Activated CD4-positive, alpha-beta T cell treated with anti-CD3 and anti-CD28 coated beads, Interleukin-2, amount 50 U/mL, for 48 hours (primary cell): ENCODE results near the gene HAT1.
"Not testable (repeated sequence)": the region's sequence is repeated elsewhere in the genome, so short reads cannot be mapped to it uniquely, and the experiment has no call there.

ENCODE experiments used
- DNase-seq, 2 experiments: peaks; one replicate each; pipeline ENCODE4 v3.0.0-alpha.2; 2020

HAT1 gene

DNA sequence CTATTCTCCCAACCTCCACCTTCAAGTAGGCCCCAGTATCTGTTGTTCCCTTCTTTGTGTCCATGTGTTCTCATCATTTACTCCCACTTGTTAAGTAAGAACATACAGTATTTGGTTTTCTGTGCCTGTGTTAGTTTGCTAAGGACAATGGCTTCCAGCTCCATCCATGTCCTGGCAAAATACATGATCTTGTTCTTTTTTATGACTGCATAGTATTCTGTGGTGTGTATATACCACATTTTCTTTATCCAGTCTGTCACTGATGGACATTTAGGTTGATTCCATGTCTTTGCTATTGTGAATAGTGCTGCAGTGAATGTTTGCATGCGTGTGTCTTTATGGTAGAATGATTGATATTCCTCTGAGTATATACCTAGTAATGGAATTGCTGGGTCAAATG lies 61.7 kb downstream of the HAT1 start:
- DNase-seq = not testable (repeated sequence)

DNA sequence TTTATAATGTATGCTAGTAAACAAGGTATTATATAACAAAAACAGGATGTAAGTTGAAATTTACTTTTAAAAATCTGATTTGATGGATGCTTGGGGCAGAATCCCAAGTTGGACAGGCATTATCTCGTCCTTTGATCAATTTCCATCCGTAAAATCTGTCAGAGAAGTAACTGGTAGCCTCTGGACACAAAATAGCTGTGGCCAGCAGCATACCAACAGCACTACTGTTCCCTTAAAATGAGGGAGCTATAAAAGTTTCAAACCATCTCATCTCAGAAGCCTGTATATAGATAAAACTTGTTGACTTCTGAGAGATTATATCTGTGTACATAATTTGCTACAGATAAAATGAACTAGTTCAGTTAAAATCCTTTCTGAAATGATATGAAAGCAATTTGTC lies 62.8 kb downstream of the HAT1 start:
- DNase-seq = no peak

DNA sequence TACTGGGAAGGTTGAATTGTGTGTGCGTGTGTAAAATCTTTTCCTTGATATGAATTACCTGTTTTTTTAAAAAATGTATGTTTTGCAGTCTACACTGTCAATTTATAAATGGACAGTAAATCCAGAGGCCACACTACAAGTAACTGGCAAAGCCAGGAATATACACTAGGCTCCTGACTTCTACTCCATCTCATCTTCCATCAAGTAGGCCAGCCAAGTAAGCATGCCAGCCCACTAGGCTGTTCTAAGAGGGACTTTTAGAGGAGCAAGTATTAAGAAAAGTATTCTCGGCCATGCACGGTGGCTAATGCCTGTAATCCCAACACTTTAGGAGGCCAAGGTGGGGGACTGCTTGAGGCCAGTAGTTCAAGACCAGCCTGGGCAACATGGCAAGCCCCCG lies 64.5 kb downstream of the HAT1 start:
- no peak for DNase-seq

- no peak for DNase-seq
Observed at GRCh38 chr2:171991027-171991426, 68.8 kb downstream of the HAT1 start.

- DNase-seq = no peak
Observed at GRCh38 chr2:171995586-171995985, 73.3 kb downstream of the HAT1 start.

GRCh38 chr2:171996021-171996420 lies 73.8 kb downstream of the HAT1 start:
- DNase-seq = no peak

- DNase-seq = not testable (repeated sequence)
Observed at GRCh38 chr2:171997031-171997430, 74.8 kb downstream of the HAT1 start.

DNA sequence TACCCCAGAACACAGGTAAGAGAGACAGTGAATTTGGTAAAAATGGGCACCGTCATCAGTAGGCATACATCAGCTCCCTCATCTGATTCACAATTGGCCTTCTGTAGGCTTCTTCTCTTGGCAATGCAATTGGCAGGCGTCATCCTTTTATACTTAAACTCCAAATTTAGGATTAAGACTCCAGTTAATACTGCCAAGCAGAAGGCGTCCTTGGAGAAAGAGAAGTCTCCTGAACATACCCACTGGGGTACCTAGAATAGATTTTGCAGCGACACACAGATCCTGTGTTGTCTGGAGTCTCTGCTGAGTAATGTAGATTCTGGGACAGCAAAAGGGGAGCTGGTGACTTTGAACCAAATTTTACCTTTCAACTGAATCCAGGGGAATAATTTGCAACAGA lies 76.9 kb downstream of the HAT1 start:
- DNase-seq = no peak

DNA sequence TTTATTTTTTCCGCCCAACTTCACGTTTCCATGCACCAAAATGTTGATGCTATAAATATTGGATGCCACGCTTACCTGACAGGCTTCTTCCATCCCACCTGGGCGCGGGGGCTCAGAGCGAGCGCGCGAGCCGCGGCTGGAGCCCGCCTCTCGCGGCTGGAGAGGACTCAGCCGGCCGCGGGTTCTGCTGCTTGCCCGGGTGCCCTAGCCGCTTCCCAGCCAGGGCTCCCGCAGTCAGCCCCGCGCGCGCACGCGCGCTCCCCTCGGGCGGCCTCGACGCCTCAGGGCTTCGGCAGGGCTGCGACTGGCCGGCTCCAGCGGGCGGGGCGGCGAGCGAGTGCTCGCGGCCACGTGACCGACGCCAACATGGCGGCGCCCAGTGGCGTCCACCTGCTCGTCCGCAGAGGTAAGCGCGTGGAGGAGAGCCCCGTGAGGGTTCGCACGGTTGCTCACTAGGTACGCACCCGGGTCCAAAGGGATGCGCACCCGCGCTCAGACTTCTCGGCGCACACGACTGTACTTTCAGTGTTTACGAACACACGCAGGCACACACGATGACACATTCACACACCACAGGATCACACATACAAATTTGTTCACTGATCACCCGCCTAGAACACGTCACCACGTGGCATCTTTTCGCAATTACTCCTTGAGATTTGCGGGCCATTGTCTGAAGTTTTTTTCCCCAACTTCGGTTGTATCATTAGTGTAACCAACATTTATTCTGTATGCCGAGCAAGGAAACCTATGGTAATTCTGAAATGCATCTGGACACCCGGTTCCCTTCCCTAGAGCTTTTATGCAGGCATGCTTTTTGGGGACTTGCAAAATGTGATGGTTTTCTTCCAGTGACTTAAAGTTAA lies 77.6 kb downstream of the HAT1 start, which contains the start of gene METAP1D:
TSS of gene METAP1D (plus strand) at position 350 of the 866 bp plus-strand sequence. CDS start at position 367, 17 bp downstream.
- DNase-seq = peak; percentile 88 to 90

DNA sequence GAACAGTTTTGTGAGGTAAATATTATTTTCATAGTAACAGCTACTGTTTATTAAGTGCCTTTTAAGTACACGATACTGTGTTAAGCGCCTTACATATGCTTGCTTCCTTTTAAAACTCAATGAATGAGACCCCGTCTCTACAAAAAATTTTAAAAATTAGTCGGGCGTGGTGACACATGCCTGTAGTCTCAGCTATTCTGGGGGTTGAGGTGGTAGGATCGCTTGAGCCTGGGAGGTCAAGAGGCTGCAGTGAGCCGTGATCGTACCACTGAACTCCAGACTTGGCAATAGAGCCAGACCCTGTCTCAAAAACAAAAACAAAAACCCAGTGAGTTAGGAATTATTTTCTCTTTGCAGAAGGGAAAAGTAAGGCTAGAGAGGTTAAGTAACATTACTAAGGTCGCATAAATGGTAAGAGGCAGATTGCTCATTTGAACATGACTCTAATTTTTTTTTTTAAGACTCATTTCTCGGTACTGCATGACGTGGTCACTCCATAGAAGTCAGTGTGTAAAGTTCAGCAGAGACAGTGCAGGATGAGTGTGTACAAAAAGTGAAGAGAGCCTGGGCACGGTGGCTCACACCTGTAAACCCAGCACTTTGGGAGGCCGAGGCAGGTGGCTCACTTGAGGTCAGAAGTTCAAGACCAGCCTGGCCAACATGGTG lies 78.6 kb downstream of the HAT1 start:
- no peak for DNase-seq

DNA sequence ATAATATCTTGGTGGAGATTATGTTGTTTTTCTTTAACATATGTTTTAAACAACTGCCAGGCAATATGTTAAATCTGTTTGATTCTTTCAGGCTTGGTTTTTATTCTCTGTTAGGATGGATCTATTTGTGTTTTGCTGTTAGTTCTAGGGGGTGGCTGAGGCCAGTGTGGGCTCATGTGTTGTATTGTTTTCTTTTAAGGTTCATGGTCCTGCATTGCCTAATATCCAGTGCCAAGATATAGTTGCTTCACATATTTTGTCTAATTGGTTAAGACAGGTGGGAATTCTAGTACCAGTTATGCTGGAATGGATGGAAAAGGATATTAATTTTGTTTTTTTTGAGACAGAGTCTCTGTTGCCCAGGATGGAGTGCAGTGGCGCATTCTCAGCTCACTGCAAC lies 85.1 kb downstream of the HAT1 start:
- no peak for DNase-seq

DNA sequence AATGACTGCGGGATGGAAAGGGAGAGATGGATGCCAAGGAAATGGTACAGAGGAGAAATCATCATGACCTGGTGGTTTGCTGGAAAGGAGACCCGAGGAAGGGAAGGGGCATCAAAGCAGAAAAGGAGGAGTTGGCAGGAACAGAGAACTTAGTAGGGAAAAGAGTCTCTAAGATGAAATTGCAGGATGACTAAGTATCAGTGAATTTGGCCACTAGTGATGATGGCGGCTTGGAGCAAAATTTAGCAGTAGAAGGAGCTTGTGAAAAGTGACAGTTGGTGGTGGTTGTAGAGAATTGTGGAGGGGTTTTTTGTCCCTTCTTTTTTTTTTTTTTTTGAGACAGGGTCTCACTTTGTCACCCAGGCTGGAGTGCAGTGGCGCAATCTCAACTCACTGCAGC lies 87.6 kb downstream of the HAT1 start:
- no peak for DNase-seq

GRCh38 chr2:172011812-172012575 lies 89.7 kb downstream of the HAT1 start:
- DNase-seq = no peak

DNA sequence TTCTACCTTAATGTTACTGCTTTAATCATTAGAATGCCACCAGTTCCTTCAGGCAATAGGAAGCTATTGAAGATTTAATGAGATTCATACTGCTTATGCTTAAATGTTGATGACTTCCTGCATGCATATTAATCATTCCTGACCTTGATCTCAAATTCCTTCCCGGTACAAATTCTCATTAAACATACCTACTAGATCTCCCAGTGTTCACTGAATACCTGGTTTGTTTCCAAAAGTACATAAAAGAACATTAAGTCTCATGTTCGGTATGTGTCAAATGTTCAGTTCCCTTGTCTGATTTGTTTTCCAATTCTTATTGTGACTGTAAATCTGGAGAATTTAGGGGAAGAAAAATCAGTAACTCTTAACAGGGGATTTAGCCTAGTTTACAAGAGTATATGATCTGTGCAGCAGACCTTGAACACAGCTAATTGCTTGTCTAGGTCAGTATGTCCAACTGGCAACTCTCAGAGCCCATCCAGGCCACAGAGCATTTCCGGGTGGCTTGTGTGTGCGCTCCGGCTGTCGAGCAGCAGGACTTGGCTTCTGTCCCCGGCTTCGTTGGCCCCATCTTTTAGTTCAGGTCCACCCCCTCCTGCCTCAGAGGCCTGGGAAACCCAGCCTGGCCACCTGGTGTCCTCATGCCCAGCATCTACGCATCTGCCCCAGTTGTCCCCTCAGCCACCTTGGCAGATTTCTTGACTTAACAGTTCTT lies 90.6 kb downstream of the HAT1 start:
- no peak for DNase-seq

DNA sequence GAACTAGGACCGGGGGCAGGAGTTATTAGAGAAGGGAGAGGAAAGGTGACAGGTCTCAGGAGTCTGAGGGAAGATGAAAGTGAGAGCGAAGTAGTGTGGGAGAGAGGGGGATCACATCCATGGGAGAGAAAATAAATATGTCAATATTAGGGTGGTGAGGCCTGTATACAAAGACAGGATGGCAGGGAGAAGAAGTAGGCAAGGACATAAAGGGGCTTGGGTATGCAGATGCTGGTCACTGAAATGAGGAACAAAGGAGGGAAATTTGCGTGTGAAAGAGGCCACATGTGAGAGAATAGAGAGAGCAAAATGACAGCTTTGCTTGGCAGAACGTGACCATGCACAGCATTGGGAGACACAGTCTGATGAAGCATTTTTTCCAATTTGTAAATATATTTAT lies 91.1 kb downstream of the HAT1 start:
- no peak for DNase-seq

DNA sequence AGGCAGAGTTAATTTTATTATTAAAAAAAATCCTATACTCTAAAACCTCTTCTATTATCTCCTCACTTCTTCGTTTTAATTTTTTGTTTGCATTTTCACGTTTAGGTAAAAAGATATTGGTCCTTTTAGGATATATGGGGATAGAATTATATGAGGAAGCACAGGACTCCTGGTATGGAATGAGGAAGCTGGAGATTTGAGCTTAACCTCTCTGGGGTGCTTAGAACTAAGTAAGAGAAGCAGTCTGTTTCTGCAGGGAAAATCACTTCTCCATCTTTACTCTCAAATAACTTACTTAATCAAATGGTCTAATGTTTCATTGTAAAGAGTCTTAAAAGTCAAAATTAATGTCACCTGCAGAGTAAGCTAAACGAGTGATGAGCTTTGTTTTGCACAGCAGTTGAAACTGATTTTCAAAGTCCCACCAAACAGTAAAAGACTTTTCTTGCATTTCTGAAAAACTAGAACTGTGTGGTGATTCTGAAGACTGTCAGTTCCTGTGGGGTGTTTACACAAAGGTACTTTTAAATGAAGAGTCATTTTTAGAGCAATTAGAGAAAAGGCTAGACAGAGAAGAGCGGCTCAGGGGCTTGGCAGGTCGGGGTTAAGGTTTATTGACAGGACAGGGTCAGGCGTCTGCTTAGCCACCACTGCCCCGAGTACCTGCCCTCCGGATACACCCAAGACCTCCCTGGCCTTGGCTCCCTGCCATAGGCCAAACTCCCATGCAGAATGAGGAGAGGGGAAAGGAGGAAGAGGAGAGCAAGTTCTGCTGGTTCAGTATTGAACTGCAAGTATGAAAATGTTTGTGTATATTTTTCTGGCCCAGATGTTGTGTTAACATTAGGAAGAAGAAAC lies 99.0 kb downstream of the HAT1 start:
- DNase-seq = no peak

DNA sequence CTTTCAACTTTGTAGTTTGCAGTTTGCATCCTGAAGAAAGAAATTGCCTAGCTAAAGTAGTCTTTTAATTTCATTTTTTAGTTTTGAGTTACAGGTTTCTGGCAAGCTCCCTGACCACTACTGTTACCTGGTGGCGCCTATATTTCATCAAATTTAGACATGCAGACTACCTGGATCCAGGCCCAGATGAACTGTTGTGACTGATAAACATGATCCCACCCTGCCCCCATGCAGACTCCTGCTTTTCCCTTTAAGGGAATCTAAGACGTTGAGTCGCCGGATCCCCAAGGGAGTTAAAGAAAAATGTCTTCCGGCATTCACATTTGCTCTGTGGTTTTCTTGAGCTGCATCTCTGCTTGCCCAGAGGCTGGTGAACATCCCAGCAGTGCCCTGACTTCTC lies 99.7 kb downstream of the HAT1 start:
- DNase-seq = no peak

DNA sequence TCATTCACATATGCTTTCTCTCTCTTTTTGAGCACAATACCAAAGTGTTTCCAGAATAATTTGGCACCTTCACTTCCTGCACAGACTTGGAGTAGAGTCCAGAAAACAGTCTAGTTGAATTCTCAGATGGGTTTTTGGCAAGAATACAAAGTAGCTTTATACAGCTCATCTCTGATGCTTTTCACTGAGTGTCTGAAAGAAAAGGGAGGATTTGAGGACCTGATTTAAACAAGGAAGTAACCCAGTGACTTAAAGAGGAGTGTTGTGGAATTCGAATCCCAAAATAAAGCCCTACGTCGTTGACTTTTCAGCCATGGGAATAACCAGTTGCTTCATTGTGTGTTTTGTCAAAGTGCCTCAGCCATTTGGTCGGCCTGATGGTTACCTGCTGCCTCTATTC lies 109.3 kb downstream of the HAT1 start:
- no peak for DNase-seq
